Ascending aorta (tissue), 2 donors: Measurements from ENCODE around the gene USP31. TPM values are rescaled to one million over a fixed set of nuclear protein-coding genes. Genes with fewer than 3 reads are reported as not detected.

Source experiments
- DNase-seq, 2 donors: peaks; one replicate each; pipeline ENCODE4 v3.0.0-alpha.2; 2019; ENCODE audit warnings: low spot score in 2 of 2
- H3K27ac ChIP-seq, 2 donors: fragments of 200-600 bp; sonication (generic); one replicate each; pipeline ENCODE4 v1.5.1; 2016 to 2017; ENCODE audit warnings: mild to moderate bottlenecking in 1 of 2
- H3K27me3 ChIP-seq: fragments of 200-600 bp; sonication (generic); one replicate; pipeline ENCODE4 v1.5.1; 2017
- H3K36me3 ChIP-seq, 2 donors: fragments of 200-600 bp; sonication (generic); one replicate each; pipeline ENCODE4 v1.5.1; 2016
- H3K4me1 ChIP-seq, 2 donors: fragments of 200-600 bp; sonication (generic); one replicate each; pipeline ENCODE4 v1.5.1; 2016 to 2017; ENCODE audit warnings: mild to moderate bottlenecking in 1 of 2
- H3K4me3 ChIP-seq, 2 donors: fragments of 200-600 bp; sonication (generic); one replicate each; pipeline ENCODE4 v1.5.1; 2016 to 2017; ENCODE audit warnings: mild to moderate bottlenecking in 1 of 2
- H3K9me3 ChIP-seq, 2 donors: fragments of 200-600 bp; sonication (generic); one replicate each; pipeline ENCODE4 v1.5.1; 2016
- intact Hi-C: fragments of 100-400 bp; cut with DNase I; formaldehyde crosslinking; loops from one replicate; pipeline ENCODE4 v1.15.1; 2023
- total RNA-seq: library from RNA; depleted of rRNA; stranded (reverse); fragments of >200 nt; gene quantifications from one replicate; pipeline ENCODE4 v1.1.0, GENCODE V29; 2016
- TF ChIP-seq, protein P1 (sequence below), 3 experiments: fragments of 200-600 bp in 2 of 3; fragments of 450-650 bp in 1 of 3; sonication (generic) in 2 of 3; IDR thresholded peaks; one replicate each; pipeline ENCODE4 v1.5.1; 2016 to 2019; ENCODE audit warnings: antibody characterized with exemption in 3 of 3, mild to moderate bottlenecking in 1 of 3, moderate library complexity in 1 of 3

The USP31 gene
- total RNA-seq, 1 donor from 2014 or later = 6.2 TPM

DNA sequence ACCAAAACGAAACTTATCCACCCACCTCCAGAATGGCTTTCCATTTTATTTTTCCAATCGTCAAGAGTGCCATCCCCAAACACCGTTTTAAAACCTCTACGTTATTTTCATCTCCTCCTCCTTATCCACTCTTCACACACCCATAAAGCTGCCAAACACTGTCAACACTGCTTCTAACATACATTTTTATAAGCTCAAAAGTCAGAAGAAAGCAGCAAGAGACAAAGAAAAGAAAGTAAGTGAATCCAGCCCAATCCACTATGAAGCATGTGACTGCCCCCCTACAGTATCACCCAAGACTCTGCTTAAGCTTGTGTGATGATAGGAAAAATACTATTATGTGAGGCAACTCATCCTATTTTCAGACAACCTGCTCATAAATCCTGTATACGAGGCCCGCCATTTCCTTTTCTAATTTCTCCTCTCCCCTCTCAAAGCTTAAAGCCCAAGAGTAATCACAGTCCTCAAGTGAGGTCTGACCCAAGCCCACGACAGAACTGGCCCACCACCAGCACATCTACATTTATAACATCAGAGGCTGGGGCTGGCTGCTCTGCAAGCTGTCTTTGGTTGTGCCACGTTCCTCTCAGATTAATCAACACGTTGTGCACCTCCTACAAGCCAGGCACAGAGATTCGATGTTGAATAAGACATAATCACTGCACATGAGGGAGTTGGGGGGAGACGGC, 16.3 kb downstream of the USP31 start:
- DNase-seq = no peak
- Histone ChIP-seq H3K4me3 (peak overlapping the region; percentile 31 to 55), H3K9me3 (peaks cover 0 to 11% of the 10 kb centered on the region in 2 donors), H3K27ac (peak overlapping the region; percentile 80 to 81), H3K36me3 (no peaks in the 10 kb centered on the region), H3K4me1 (peaks cover 5 to 26% of the 10 kb centered on the region in 2 donors), H3K27me3 (no peaks in the 10 kb centered on the region)
- intact Hi-C loops = loop anchor here (2.0 kb wide), 1 partner anchor 16 kb away; the partner anchor contains the start of gene USP31
- TF ChIP-seq, protein P1, sequence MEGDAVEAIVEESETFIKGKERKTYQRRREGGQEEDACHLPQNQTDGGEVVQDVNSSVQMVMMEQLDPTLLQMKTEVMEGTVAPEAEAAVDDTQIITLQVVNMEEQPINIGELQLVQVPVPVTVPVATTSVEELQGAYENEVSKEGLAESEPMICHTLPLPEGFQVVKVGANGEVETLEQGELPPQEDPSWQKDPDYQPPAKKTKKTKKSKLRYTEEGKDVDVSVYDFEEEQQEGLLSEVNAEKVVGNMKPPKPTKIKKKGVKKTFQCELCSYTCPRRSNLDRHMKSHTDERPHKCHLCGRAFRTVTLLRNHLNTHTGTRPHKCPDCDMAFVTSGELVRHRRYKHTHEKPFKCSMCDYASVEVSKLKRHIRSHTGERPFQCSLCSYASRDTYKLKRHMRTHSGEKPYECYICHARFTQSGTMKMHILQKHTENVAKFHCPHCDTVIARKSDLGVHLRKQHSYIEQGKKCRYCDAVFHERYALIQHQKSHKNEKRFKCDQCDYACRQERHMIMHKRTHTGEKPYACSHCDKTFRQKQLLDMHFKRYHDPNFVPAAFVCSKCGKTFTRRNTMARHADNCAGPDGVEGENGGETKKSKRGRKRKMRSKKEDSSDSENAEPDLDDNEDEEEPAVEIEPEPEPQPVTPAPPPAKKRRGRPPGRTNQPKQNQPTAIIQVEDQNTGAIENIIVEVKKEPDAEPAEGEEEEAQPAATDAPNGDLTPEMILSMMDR (IDR thresholded peaks at IDR 0.05) = no peak

DNA sequence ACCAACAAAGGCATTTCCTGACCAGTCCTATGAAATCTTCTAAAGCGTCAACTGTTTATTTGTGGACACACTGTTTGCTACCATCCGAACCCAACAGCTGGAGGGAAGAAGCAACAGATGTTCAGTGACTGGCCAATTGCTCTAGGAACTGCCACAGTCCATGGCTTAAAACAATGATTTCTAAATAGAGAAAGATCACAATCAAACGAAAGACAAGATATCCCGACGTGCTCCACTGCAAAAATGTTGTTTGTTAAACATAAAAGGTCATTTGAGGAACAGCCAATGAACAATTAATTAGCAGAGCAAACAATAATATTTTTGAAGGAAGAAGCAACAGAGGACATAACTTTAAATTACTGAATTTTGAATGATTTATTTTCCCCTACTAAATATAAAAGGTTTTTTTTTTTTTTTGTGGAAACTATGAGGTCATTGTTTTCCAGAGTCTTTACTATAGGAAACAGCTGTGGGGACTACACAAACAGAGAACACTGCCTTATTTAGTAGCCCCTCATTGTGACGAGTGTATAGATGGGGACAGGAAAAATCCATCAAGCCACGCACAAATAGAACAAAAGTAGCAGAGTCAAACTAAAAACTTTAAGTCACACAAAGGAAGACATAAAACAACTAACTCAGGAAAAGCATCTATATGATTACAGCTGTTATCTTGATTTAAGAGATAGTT, 17.2 kb downstream of the USP31 start:
- Histone ChIP-seq H3K4me1 (peaks cover 5 to 26% of the 10 kb centered on the region in 2 donors), H3K36me3 (no peaks in the 10 kb centered on the region), H3K27ac (peak overlapping the region; percentile 80 to 81), H3K4me3 (peak overlapping the region; percentile 31 to 55), H3K27me3 (no peaks in the 10 kb centered on the region), H3K9me3 (peaks cover 0 to 9% of the 10 kb centered on the region in 2 donors)
- intact Hi-C loops = loop anchor here (2.0 kb wide), 1 partner anchor 17 kb away; the partner anchor contains the start of gene USP31
- no peak for DNase-seq
- TF ChIP-seq, protein P1 (IDR thresholded peaks at IDR 0.05) = no peak

DNA sequence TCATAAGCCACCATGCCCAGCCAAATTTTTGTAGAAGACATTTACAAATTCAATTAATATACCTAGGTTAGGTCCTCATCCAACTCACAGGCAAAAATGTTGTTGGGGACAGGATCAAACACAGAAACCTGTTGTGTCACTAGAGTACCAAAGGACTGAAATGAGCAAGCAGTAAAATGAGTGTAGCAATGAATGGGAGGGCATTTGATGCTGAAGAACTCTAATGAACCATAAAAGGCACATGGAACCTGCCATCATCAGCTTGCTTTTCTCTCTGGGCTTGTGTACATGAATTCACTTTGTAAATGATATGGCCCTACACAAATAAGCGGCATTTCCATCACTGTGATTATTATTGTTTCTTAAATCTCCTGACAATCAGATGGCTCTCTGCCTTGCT, 17.8 kb downstream of the USP31 start:
- no peak for DNase-seq
- Histone ChIP-seq H3K27ac (peak overlapping the region; percentile 80 to 81), H3K4me3 (peak overlapping the region in 1 of 2 donors; percentile 55), H3K4me1 (peaks cover 5 to 26% of the 10 kb centered on the region in 2 donors), H3K27me3 (no peaks in the 10 kb centered on the region), H3K36me3 (no peaks in the 10 kb centered on the region), H3K9me3 (peaks cover 0 to 3% of the 10 kb centered on the region in 2 donors)
- intact Hi-C loops = no loop called here
- TF ChIP-seq, protein P1 (IDR thresholded peaks at IDR 0.05) = no peak

DNA sequence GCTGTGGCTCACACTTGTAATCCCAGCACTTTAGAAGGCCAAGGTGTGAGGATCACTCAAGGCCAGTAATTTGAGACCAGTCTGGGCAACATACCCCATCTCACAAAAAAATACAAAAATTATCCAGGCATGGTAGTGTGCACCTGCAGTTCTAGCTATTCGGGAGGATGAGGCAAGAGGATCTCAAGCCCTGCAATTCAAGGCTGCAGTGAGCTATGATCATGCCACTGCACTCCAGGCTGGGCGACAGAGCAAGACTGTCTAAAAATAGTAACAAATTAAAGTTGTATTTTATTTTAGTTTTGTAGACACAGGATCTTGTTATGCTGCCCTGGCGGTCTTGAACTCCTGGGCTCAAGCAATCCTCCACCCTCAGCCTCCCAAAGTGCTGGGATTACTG, 18.2 kb downstream of the USP31 start:
- Histone ChIP-seq H3K27ac (peak overlapping the region; percentile 80 to 81), H3K27me3 (no peaks in the 10 kb centered on the region), H3K9me3 (no peaks in the 10 kb centered on the region), H3K4me3 (no peak overlapping the region), H3K36me3 (no peaks in the 10 kb centered on the region), H3K4me1 (peaks cover 5 to 26% of the 10 kb centered on the region in 2 donors)
- TF ChIP-seq, protein P1 (IDR thresholded peaks at IDR 0.05) = no peak
- DNase-seq = no peak
- intact Hi-C loops = no loop called here

DNA sequence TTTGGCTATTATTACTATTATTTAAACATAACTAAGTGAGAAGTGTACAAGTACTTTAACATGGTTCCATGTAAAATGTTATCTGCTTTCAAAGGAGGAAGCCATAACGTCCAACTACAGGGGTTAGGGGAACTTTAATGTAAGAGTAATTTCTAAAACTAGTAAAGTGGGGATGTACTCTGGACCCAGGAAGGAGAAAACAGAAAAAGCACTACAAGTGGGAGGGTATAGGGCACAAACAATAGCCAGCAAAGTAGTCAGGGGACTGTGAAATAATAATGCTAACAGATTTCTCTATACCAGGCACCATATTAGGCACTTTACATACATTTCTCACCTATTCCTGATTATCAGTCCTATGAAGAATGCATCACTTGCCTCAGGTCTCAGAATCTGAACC, 19.6 kb downstream of the USP31 start:
- Histone ChIP-seq H3K4me1 (peaks cover 5 to 32% of the 10 kb centered on the region in 2 donors), H3K36me3 (no peaks in the 10 kb centered on the region), H3K27ac (peak overlapping the region; percentile 13 to 29), H3K9me3 (no peaks in the 10 kb centered on the region), H3K27me3 (no peaks in the 10 kb centered on the region), H3K4me3 (no peak overlapping the region)
- TF ChIP-seq, protein P1 (IDR thresholded peaks at IDR 0.05) = no peak
- intact Hi-C loops = no loop called here
- no peak for DNase-seq
